OCI-LY3 (cell line): Measurements from ENCODE around the gene CEMIP.

Experiments
- H2AFZ ChIP-seq: fragments of 200-600, 300-600 bp; shearing (Covaris generic); 2 replicates; pipeline ENCODE4 v1.6.0; 2014; ENCODE audit warnings: antibody characterized with exemption, low read depth, low read length
- H3K27ac ChIP-seq: fragments of 200-600, 300-600 bp; sonication (generic); 2 replicates; pipeline ENCODE4 v1.5.1; 2014; ENCODE audit warnings: mild to moderate bottlenecking, low read length, moderate library complexity, mixed read lengths
- H3K27me3 ChIP-seq: fragments of 200-600, 300-600 bp; sonication (generic); 2 replicates; pipeline ENCODE4 v1.6.1; 2014; ENCODE audit warnings: low read depth, low read length, mixed read lengths
- H3K36me3 ChIP-seq: fragments of 200-600, 300-600 bp; sonication (generic); replicated peaks from 2 replicates; pipeline ENCODE3; 2014; ENCODE audit warnings: low read depth, low read length, mixed read lengths
- H3K4me1 ChIP-seq: fragments of 300-600, 200-600 bp; sonication (generic); 2 replicates; pipeline ENCODE4 v1.6.1; 2014; ENCODE audit warnings: low read length, mixed read lengths
- H3K4me2 ChIP-seq: fragments of 200-600, 300-600 bp; sonication (generic); 2 replicates; pipeline ENCODE4 v1.6.1; 2014; ENCODE audit warnings: low read length, mixed read lengths
- H3K4me3 ChIP-seq: fragments of 300-600, 200-600 bp; sonication (generic); 2 replicates; pipeline ENCODE4 v1.5.1; 2014; ENCODE audit warnings: antibody characterized with exemption, mild to moderate bottlenecking, low read length, moderate library complexity
- H3K79me2 ChIP-seq: fragments of 300-600, 200-600 bp; shearing (Covaris generic); 2 replicates; pipeline ENCODE4 v1.6.1; 2014; ENCODE audit warnings: mild to moderate bottlenecking, low read length, mixed read lengths
- H3K9ac ChIP-seq: fragments of 300-600, 200-600 bp; shearing (Covaris generic); 2 replicates; pipeline ENCODE4 v1.6.0; 2014; ENCODE audit warnings: mild to moderate bottlenecking, low read length, moderate library complexity
- H3K9me3 ChIP-seq: fragments of 200-600, 300-600 bp; shearing (Covaris generic); 2 replicates; pipeline ENCODE4 v1.6.1; 2014; ENCODE audit warnings: low read length, mixed read lengths; ENCODE audit not compliant: insufficient read depth
- H4K20me1 ChIP-seq: fragments of 200-600, 300-600 bp; sonication (generic); 2 replicates; pipeline ENCODE4 v1.6.1; 2016; ENCODE audit warnings: low read length, mixed read lengths; ENCODE audit not compliant: insufficient read depth
- CTCF ChIP-seq: fragments of 200-600, 300-600 bp; sonication (generic); IDR thresholded peaks from 2 replicates; pipeline ENCODE4 v1.5.1; 2014; ENCODE audit warnings: antibody characterized with exemption, low read length, low read depth
- EZH2phosphoT487 ChIP-seq: fragments of 200-600 bp; shearing (Covaris generic); IDR thresholded peaks from 2 replicates; pipeline ENCODE4 v1.6.1; 2018; ENCODE audit warnings: antibody characterized with exemption, mixed run types, low read depth

The CEMIP gene

GRCh38 chr15:80971143-80971542, 192.0 kb downstream of the CEMIP start:
- Histone ChIP-seq H3K4me1 (no peaks in the 10 kb centered on the region), H3K9ac (no peak overlapping the region), H3K4me3 (no peak overlapping the region), H2AFZ (no peak overlapping the region), H3K27me3 (no peaks in the 10 kb centered on the region), H3K27ac (no peak overlapping the region), H3K36me3 (peaks cover 43% of the 10 kb centered on the region), H3K4me2 (no peak overlapping the region), H4K20me1 (peaks cover 17% of the 10 kb centered on the region), H3K79me2 (peaks cover 20% of the 10 kb centered on the region), H3K9me3 (no peaks in the 10 kb centered on the region)
- no peak for TF ChIP-seq EZH2phosphoT487
- no peak for TF ChIP-seq CTCF

GRCh38 chr15:80972276-80972675, 193.1 kb downstream of the CEMIP start:
- Histone ChIP-seq H3K9ac (no peak overlapping the region), H2AFZ (no peak overlapping the region), H3K4me2 (no peak overlapping the region), H3K9me3 (no peaks in the 10 kb centered on the region), H3K36me3 (peaks cover 46% of the 10 kb centered on the region), H3K27me3 (no peaks in the 10 kb centered on the region), H3K79me2 (peaks cover 31% of the 10 kb centered on the region), H3K4me1 (peaks cover 2% of the 10 kb centered on the region), H3K27ac (no peak overlapping the region), H4K20me1 (peaks cover 22% of the 10 kb centered on the region), H3K4me3 (no peak overlapping the region)
- TF ChIP-seq CTCF (no peak), EZH2phosphoT487 (no peak)

DNA sequence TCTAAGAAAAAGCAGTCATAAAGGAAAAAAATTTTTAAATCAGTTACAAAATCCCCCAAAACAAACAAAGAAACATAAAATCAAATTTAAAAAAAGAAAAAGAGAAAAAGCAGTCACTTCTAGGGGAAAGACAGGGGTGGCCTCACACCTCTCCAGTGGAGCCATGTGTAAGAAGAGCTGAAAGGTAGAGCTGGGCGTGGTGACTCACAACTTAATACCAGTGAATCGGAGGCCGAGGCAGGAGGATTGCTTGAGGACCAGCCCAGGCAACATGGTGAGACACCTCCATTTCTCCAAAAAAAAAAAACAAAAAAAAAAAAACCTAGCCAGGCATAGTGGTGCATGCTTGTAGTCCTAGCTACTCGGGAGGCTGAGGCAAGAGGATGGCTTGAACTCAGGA, 195.7 kb downstream of the CEMIP start:
- Histone ChIP-seq H3K27ac (no peak overlapping the region), H3K79me2 (peaks cover 52% of the 10 kb centered on the region), H3K4me2 (no peak overlapping the region), H3K9me3 (no peaks in the 10 kb centered on the region), H3K27me3 (no peaks in the 10 kb centered on the region), H3K9ac (no peak overlapping the region), H3K4me3 (no peak overlapping the region), H3K36me3 (peaks cover 45% of the 10 kb centered on the region), H4K20me1 (peaks cover 36% of the 10 kb centered on the region), H3K4me1 (peaks cover 26% of the 10 kb centered on the region), H2AFZ (no peak overlapping the region)
- no peak for TF ChIP-seq CTCF
- no peak for TF ChIP-seq EZH2phosphoT487

- Histone ChIP-seq H3K36me3 (peaks cover 46% of the 10 kb centered on the region), H3K4me3 (no peak overlapping the region), H3K9me3 (no peaks in the 10 kb centered on the region), H3K27ac (no peak overlapping the region), H3K4me1 (peaks cover 28% of the 10 kb centered on the region), H3K9ac (no peak overlapping the region), H3K79me2 (peaks cover 59% of the 10 kb centered on the region), H4K20me1 (peaks cover 33% of the 10 kb centered on the region), H3K4me2 (no peak overlapping the region), H3K27me3 (no peaks in the 10 kb centered on the region), H2AFZ (no peak overlapping the region)
- TF ChIP-seq CTCF (no peak), EZH2phosphoT487 (no peak)
These were observed 197.7 kb downstream of the CEMIP start for GRCh38 chr15:80976851-80977250.
